H1 (cell line): Measurements from ENCODE around the gene PDCD6IP.

Experiments
- ATF3 ChIP-seq: IDR thresholded peaks from 2 replicates; pipeline ENCODE4 v1.6.1; 2011; ENCODE audit warnings: low read depth, mild to moderate bottlenecking, low read length; ENCODE audit not compliant: insufficient read depth
- CBX5 ChIP-seq: fragments of 300-800, 300-1000 bp; sonication (generic); IDR thresholded peaks from 2 replicates; pipeline ENCODE4 v1.7.1; 2016; ENCODE audit warnings: antibody characterized with exemption, low read length, low read depth
- CEBPB ChIP-seq: IDR thresholded peaks from 2 replicates; pipeline ENCODE4 v1.6.1; 2012; ENCODE audit warnings: low read depth, low read length
- CTCF ChIP-seq, 3 experiments: IDR thresholded peaks; 1 replicate in 2 of 3; 2 replicates in 1 of 3; pipeline versions ENCODE4 v1.5.1 to v1.6.1; 2011; ENCODE audit warnings: low read length in 3 of 3, mild to moderate bottlenecking in 3 of 3, inconsistent platforms in 2 of 3, low read depth in 1 of 3, moderate library complexity in 1 of 3; ENCODE audit not compliant: insufficient read depth in 1 of 3; ENCODE audit errors: control extremely low read depth in 1 of 3
- EZH2 ChIP-seq: fragments of 200-600 bp; sonication (generic); IDR thresholded peaks from 2 replicates; pipeline ENCODE4 v1.7.1; 2012; ENCODE audit warnings: low read depth, mild to moderate bottlenecking, moderate library complexity, low read length, inconsistent platforms; ENCODE audit not compliant: severe bottlenecking
- KDM1A ChIP-seq: fragments of 200-600, 300-600 bp; sonication (generic); IDR thresholded peaks from 2 replicates; pipeline ENCODE4 v1.7.1; 2016; ENCODE audit warnings: mild to moderate bottlenecking, low read length, borderline replicate concordance
- MAX ChIP-seq: IDR thresholded peaks from 2 replicates; pipeline ENCODE4 v1.6.1; 2012; ENCODE audit warnings: inconsistent platforms
- POLR2A ChIP-seq, 2 experiments: IDR thresholded peaks; 1 replicate in 1 of 2; 2 replicates in 1 of 2; pipeline ENCODE4 v1.6.1; 2011; ENCODE audit warnings: low read depth in 2 of 2, low read length in 2 of 2, mild to moderate bottlenecking in 2 of 2; ENCODE audit errors: control extremely low read depth in 1 of 2
- RAD21 ChIP-seq, 2 experiments: IDR thresholded peaks in 1 of 2; conservative IDR thresholded peaks in 1 of 2; 2 replicates each; pipeline ENCODE4 v1.6.1; 2011; ENCODE audit warnings: low read depth in 2 of 2, low read length in 2 of 2, improper control_type of control experiment in 1 of 2, inconsistent platforms in 1 of 2, mild to moderate bottlenecking in 1 of 2, moderate library complexity in 1 of 2
- RFX5 ChIP-seq: IDR thresholded peaks from 2 replicates; pipeline ENCODE4 v1.6.1; 2011; ENCODE audit warnings: low read depth, low read length, improper control_type of control experiment, borderline replicate concordance
- USF2 ChIP-seq: IDR thresholded peaks from 2 replicates; pipeline ENCODE4 v1.6.1; 2011; ENCODE audit warnings: low read length, improper control_type of control experiment

- no peak for TF ChIP-seq POLR2A (IDR thresholded peaks at IDR 0.05; ENCODE audit: control extremely low read depth in 1 of 2, low read depth in 2 of 2, low read length in 2 of 2)
- no peak for TF ChIP-seq ATF3
- TF ChIP-seq RAD21 (IDR thresholded peaks at IDR 0.05 in 1 of 2, conservative IDR thresholded peaks at IDR 0.05 in 1 of 2; ENCODE audit: low read depth in 2 of 2, low read length in 2 of 2) = no peak
- no peak for TF ChIP-seq CBX5
- TF ChIP-seq CTCF (IDR thresholded peaks at IDR 0.05; ENCODE audit: control extremely low read depth in 1 of 3, insufficient read depth in 1 of 3, low read depth in 1 of 3, low read length in 3 of 3) = no peak
- TF ChIP-seq EZH2 = no peak
- TF ChIP-seq USF2 = no peak
- TF ChIP-seq CEBPB = no peak
- no peak for TF ChIP-seq KDM1A
- no peak for TF ChIP-seq MAX
- TF ChIP-seq RFX5 = no peak
Observed at GRCh38 chr3:33831053-33831452, 32.6 kb downstream of the PDCD6IP start.
